Measurements from ENCODE around the gene AOX1.
"Not testable (repeated sequence)": the region's sequence is repeated elsewhere in the genome, so short reads cannot be mapped to it uniquely, and the experiment has no call there.

Gene AOX1

DNA sequence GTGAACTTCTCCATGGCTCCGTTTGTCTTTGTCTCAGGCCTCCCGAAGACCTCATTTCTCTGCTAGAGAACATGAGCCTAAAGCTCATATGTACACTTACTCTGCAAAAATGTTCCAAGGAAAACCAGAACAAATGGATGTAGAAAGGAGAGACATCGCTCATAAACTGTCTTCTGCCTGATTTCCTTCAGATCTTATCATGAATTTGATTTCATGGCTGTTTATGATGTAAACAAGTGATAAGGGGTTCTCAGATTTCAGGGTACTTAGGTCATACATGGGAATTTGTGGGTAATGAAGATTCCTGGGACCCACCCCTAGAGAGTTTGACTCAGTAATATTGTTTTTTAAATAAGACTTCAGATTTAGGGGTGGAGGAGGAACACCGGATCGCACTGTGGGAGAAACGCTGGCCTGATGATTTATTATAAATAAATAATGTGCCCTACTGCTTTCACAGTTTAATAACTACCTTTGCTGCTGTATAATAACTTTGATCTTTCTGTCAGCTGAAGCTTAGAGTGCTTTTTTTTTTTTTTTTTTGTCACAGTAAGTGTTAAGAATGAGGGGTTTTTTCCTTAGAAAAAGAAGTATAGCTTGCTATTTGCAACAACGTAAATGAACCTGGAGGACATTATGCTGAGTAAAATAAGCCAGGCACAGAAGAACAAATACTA lies 14.9 kb downstream of the AOX1 start:
- DNase-seq (ENCODE audit: low read depth): no peak
- TF ChIP-seq, protein P1, sequence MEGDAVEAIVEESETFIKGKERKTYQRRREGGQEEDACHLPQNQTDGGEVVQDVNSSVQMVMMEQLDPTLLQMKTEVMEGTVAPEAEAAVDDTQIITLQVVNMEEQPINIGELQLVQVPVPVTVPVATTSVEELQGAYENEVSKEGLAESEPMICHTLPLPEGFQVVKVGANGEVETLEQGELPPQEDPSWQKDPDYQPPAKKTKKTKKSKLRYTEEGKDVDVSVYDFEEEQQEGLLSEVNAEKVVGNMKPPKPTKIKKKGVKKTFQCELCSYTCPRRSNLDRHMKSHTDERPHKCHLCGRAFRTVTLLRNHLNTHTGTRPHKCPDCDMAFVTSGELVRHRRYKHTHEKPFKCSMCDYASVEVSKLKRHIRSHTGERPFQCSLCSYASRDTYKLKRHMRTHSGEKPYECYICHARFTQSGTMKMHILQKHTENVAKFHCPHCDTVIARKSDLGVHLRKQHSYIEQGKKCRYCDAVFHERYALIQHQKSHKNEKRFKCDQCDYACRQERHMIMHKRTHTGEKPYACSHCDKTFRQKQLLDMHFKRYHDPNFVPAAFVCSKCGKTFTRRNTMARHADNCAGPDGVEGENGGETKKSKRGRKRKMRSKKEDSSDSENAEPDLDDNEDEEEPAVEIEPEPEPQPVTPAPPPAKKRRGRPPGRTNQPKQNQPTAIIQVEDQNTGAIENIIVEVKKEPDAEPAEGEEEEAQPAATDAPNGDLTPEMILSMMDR (IDR thresholded peaks at IDR 0.05; ENCODE audit: insufficient read depth, low read depth, low read length, missing control alignments): no peak
- no peak overlapping the region for H3K4me3 ChIP-seq (ENCODE audit: low read length)

- DNase-seq (ENCODE audit: low read depth): no peak
- no peak overlapping the region for H3K4me3 ChIP-seq (ENCODE audit: low read length)
- TF ChIP-seq, protein P1 (IDR thresholded peaks at IDR 0.05; ENCODE audit: insufficient read depth, low read depth, low read length, missing control alignments): no peak
Measured at GRCh38 chr2:200602584-200602983, 16.8 kb downstream of the AOX1 start.

- no peak overlapping the region for H3K4me3 ChIP-seq (ENCODE audit: low read length)
- peak; percentile 91 for DNase-seq (ENCODE audit: low read depth)
- TF ChIP-seq, protein P1 (IDR thresholded peaks at IDR 0.05; ENCODE audit: insufficient read depth, low read depth, low read length, missing control alignments): no peak
Measured at GRCh38 chr2:200603972-200604371, 18.2 kb downstream of the AOX1 start.

DNA sequence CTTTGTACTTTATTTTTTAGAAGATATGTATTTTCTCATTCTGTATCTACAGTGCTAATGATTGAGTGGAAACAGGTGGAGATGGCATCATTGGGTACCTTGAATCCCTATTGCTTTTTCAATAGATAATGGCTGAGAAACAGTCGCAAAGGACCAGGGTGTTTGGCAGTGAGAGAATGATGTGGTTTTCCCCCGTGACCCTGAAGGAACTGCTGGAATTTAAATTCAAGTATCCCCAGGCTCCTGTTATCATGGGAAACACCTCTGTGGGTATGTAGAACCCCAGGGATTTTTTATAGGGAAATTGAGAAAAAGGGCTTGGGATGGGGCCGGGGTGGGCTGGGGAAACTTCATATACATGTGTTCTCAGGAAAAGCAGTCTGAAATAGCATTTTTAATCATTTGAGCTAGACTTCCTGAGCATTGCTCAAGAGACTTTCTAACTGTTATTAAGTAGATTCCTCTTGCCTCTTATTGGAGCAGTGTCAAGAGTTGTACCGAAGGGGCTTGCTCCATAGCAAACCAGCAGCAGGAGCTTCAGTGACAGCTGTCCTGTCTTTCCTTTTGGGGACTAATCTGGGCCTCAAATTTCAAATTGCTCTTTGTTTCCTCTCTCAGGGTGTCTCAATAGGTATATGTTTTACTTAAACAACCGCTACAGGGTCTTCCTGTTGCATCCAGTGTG lies 18.9 kb downstream of the AOX1 start:
- no peak overlapping the region for H3K4me3 ChIP-seq (ENCODE audit: low read length)
- TF ChIP-seq, protein P1 (IDR thresholded peaks at IDR 0.05; ENCODE audit: insufficient read depth, low read depth, low read length, missing control alignments): no peak
- no peak for DNase-seq (ENCODE audit: low read depth)

DNA sequence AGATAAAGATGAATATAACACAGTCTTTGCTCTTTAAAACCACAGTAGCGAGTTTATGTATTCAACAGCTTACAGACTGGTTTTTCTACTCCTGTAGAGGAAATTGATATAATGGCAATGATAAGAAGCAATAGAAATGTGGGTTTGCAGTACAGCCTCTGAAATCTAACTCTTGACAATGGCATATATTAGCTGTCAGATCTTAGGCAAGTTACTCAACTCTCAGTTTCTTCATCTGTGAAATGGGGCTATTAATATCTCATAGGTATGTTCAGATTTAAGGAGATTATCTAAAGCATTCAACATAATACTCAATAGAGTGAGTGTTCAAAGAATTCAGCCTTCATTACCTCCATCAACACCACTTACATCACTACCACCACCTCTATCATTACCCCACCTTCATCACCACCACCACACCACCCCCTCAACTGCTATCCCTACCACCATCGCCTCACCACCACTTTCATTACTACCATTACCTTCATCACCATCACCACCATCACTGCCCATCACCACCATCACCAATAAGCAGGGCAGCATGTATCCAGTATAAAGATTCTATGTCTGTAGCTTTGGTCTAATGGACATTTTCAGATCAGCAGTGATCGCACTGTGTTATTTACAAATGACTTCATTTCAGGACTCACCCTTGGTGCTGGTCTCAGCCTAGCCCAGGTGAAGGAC lies 22.7 kb downstream of the AOX1 start:
- DNase-seq (ENCODE audit: low read depth): no peak
- TF ChIP-seq, protein P1 (IDR thresholded peaks at IDR 0.05; ENCODE audit: insufficient read depth, low read depth, low read length, missing control alignments): no peak
- no peak overlapping the region for H3K4me3 ChIP-seq (ENCODE audit: low read length)

GRCh38 chr2:200609028-200609614 lies 23.3 kb downstream of the AOX1 start:
- TF ChIP-seq, protein P1 (IDR thresholded peaks at IDR 0.05; ENCODE audit: insufficient read depth, low read depth, low read length, missing control alignments): no peak
- no peak overlapping the region for H3K4me3 ChIP-seq (ENCODE audit: low read length)

GRCh38 chr2:200610217-200610616 lies 24.4 kb downstream of the AOX1 start:
- H3K4me3 ChIP-seq (ENCODE audit: low read length); DNase-seq (ENCODE audit: low read depth): not testable (repeated sequence)

More at GRCh38 chr2:200609028-200609614, 23.3 kb downstream of the AOX1 start:
- DNase-seq (ENCODE audit: low read depth): peak; percentile 89

Data from epithelial cell of esophagus (primary cell).